Tracheal epithelial cell (primary cell): ENCODE measurements around the gene TMEM198. TPM values are rescaled to one million over a fixed set of nuclear protein-coding genes. Genes with fewer than 3 reads are reported as not detected.

Experiments used
- total RNA-seq: library from RNA; depleted of rRNA; stranded (reverse); fragments of >200 nt; gene quantifications from 2 replicates; pipeline ENCODE4 v1.2.1, GENCODE V29; 2014

Gene TMEM198
- under 0.01 and 0.48 TPM in 2 replicates for total RNA-seq

GRCh38 chr2:219543596-219544358 is at the start of gene TMEM198, which contains the start of gene CHPF:
Gene TMEM198 (plus strand): TSS chr2:219544028. CDS start chr2:219544728, 700 bp downstream.
Gene CHPF (minus strand): TSS chr2:219543809. CDS start chr2:219543538, 271 bp downstream.

GRCh38 chr2:219498280-219499057 is 45.4 kb upstream of the TMEM198 start, which contains the start of gene GMPPA:
Gene GMPPA (plus strand): TSS chr2:219498891. CDS start chr2:219499976, 1,085 bp downstream.

GRCh38 chr2:219514196-219514761 is 29.5 kb upstream of the TMEM198 start, which contains the start of gene ASIC4:
Gene ASIC4 (plus strand): TSS chr2:219514482. CDS start chr2:219514725, 243 bp downstream.

DNA sequence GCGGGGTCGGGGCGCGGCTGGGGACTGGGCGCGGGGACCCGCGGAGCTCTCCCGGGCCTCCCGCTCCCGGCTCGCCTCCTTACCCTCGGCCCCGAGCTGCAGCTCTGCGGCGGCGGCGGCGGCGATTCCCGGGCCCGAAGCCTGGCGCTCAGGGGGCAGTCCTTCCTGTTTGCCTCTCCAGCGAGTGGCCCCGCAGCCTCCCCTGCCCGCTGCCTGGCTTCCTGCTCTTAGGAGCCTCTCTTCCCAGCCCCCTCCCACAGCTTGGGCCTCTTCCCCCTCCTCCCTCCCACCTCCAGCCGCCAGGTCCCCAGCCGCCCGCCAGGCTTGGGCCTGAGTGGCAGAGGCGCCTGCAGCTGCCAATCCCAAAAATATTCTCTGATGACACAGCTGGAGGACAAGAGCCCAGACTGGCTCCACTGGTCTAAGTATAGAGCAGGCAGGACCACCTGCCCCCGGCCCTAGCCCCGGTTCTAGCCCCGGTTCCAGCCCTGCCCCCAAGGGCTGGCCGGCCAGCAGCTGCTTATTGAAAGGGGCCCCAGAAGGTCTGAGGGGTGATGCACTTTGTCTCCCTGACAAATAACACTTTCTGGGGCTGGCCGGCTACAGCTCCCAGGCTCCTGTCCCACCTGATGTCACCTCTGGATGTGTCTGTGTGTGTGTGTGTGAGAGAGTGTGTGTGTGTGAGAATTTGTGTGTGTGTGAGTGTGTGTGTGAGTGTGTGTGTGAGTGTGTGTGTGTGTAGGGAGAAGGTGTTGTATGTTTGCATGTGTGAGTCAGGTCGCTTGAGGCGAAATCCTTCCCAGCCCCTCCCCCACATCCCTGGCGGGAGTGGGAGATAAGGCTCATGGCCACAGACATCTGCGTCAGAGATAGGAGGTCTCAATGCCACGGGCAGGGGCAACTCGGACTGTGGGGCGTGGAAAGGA is 27.7 kb downstream of the TMEM198 start, which contains the start of gene OBSL1:
Gene OBSL1 (minus strand): TSS at position 229 of the 926 bp plus-strand sequence. CDS start 307 bp downstream, outside the sequence.

GRCh38 chr2:219572237-219573001 is 28.6 kb downstream of the TMEM198 start, which contains the start of gene INHA:
Gene INHA (plus strand): TSS chr2:219572310. CDS start chr2:219572375, 65 bp downstream.

DNA sequence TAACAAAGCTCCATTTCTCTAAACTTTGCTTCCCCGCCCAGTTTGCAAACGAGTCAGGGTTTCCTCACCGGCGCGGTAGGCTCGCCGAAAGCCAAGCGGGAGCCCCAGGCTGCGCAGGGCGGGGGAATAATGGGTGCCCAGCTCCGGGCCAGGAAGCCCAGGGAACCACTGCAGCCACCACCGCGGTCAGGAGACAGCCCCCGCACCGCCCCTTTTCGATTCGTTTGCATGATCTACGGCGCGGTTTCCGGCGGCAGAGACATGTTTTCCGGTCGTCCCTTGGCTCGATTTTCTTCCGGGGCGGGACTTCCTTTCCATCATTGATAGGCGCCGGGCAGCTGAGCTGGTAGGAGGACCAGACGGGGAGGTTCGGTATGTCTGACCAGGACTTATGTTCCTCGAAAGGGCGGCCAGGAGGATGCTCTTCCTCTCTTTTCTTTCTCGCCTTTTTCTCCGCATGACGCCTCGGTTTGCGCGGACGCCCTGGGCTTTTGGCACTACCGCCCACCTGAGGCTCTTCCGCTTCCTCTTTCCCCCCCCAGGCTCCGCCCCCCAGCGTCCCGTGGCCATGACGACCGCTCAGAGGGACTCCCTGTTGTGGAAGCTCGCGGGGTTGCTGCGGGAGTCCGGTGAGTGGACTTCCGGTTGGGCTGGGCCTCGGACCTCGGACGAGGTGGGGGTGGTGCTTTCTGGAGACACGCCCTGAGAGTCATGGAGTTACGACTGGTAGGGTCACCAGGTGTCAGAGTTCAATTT is 53.9 kb downstream of the TMEM198 start, which contains the start of gene STK11IP:
Gene STK11IP (plus strand): TSS at position 306 of the 756 bp plus-strand sequence. CDS start 263 bp downstream, at position 569.

Other genes with a start within 250 kb of the TMEM198 start
- 0.21 and 2.2 TPM in 2 replicates for gene PTPRN, start 234.6 kb upstream of the TMEM198 start, total RNA-seq
- not detected in 2 replicates for gene RESP18, start 211.3 kb upstream of the TMEM198 start, total RNA-seq
- gene DNPEP, start 156.1 kb upstream of the TMEM198 start, total RNA-seq, result 39.6 and 87.2 TPM in 2 replicates
- not detected in 2 replicates for gene DES, start 125.7 kb upstream of the TMEM198 start, total RNA-seq
- gene SPEG, start 109.2 kb upstream of the TMEM198 start, total RNA-seq, result 1.5 and 4.8 TPM in 2 replicates
- gene GMPPA, start 45.1 kb upstream of the TMEM198 start, total RNA-seq, result 23.4 and 35.9 TPM in 2 replicates
- not detected in 2 replicates for gene ASIC4, start 29.5 kb upstream of the TMEM198 start, total RNA-seq
- gene CHPF, start 219 bp upstream of the TMEM198 start, total RNA-seq, result 115 and 131 TPM in 2 replicates
- gene OBSL1, start 27.5 kb downstream of the TMEM198 start, total RNA-seq, result 14.3 and 31.8 TPM in 2 replicates
- gene INHA, start 28.3 kb downstream of the TMEM198 start, total RNA-seq, result 0.48 TPM in 1 of 2 replicates, not detected in the other
- 15.1 and 20.2 TPM in 2 replicates for gene STK11IP, start 53.8 kb downstream of the TMEM198 start, total RNA-seq
- 1.3 and 5.3 TPM in 2 replicates for gene SLC4A3, start 83.6 kb downstream of the TMEM198 start, total RNA-seq